HCT116 (cell line): ENCODE measurements around the gene REEP3.

Experiments used
- CEBPB ChIP-seq: IDR thresholded peaks from 2 replicates; pipeline ENCODE4 v1.6.1; 2012; ENCODE audit warnings: low read depth
- EZH2 ChIP-seq: fragments of 200-600 bp; sonication (generic); IDR thresholded peaks from 2 replicates; pipeline ENCODE4 v1.6.1; 2017; ENCODE audit warnings: antibody characterized with exemption, mixed run types
- EZH2phosphoT487 ChIP-seq: fragments of 200-600 bp; IDR thresholded peaks from 2 replicates; pipeline ENCODE4 v1.6.1; 2018; ENCODE audit warnings: antibody characterized with exemption, borderline replicate concordance
- MAX ChIP-seq: IDR thresholded peaks from 2 replicates; pipeline ENCODE4 v1.6.1; 2012
- POLR2A ChIP-seq: IDR thresholded peaks from 2 replicates; pipeline ENCODE4 v1.7.0; 2011; ENCODE audit warnings: borderline replicate concordance; ENCODE audit not compliant: insufficient read depth, insufficient read length; ENCODE audit errors: extremely low read depth
- SRF ChIP-seq: IDR thresholded peaks from 2 replicates; pipeline ENCODE4 v1.6.1; 2012; ENCODE audit warnings: low read depth
- TF ChIP-seq, protein P1 (sequence below), 3 experiments: fragments of 200-600 bp in 1 of 3; sonication (generic) in 1 of 3; IDR thresholded peaks in 2 of 3; conservative IDR thresholded peaks in 1 of 3; 2 replicates each; pipeline ENCODE4 v1.5.1; 2012 to 2017; ENCODE audit warnings: low read depth in 2 of 3, low read length in 2 of 3, antibody characterized with exemption in 1 of 3, borderline replicate concordance in 1 of 3, control low read depth in 1 of 3, mild to moderate bottlenecking in 1 of 3, mixed read lengths in 1 of 3, mixed run types in 1 of 3, moderate library complexity in 1 of 3; ENCODE audit not compliant: insufficient read depth in 1 of 3

GRCh38 chr10:63525021-63525420 lies 3.8 kb downstream of the REEP3 start:
- TF ChIP-seq CEBPB (no peak), POLR2A (no peak), SRF (no peak), EZH2 (no peak), MAX (no peak), EZH2phosphoT487 (no peak)
- TF ChIP-seq, protein P1, sequence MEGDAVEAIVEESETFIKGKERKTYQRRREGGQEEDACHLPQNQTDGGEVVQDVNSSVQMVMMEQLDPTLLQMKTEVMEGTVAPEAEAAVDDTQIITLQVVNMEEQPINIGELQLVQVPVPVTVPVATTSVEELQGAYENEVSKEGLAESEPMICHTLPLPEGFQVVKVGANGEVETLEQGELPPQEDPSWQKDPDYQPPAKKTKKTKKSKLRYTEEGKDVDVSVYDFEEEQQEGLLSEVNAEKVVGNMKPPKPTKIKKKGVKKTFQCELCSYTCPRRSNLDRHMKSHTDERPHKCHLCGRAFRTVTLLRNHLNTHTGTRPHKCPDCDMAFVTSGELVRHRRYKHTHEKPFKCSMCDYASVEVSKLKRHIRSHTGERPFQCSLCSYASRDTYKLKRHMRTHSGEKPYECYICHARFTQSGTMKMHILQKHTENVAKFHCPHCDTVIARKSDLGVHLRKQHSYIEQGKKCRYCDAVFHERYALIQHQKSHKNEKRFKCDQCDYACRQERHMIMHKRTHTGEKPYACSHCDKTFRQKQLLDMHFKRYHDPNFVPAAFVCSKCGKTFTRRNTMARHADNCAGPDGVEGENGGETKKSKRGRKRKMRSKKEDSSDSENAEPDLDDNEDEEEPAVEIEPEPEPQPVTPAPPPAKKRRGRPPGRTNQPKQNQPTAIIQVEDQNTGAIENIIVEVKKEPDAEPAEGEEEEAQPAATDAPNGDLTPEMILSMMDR (IDR thresholded peaks at IDR 0.05 in 2 of 3, conservative IDR thresholded peaks at IDR 0.05 in 1 of 3; ENCODE audit: borderline replicate concordance in 1 of 3, insufficient read depth in 1 of 3, low read depth in 2 of 3, low read length in 2 of 3), result no peak
